NCI-H82 treated with DMSO at 0.1 percent for 48 hours (cell line): Measurements from ENCODE around the gene YBX3.
"Not testable (repeated sequence)": the region's sequence is repeated elsewhere in the genome, so short reads cannot be mapped to it uniquely, and the experiment has no call there.

Source experiments
- DNase-seq: peaks from one replicate; lab custom pipeline; 2025; ENCODE audit not compliant: unreplicated experiment; lab: John Stamatoyannopoulos, UW

YBX3 gene

GRCh38 chr12:10722905-10723746 is at the start of gene YBX3:
Gene YBX3, minus strand, starts transcription at chr12:10723323. Its CDS starts 212 bp downstream, at chr12:10723111.
- peak; percentile 43 for DNase-seq

DNA sequence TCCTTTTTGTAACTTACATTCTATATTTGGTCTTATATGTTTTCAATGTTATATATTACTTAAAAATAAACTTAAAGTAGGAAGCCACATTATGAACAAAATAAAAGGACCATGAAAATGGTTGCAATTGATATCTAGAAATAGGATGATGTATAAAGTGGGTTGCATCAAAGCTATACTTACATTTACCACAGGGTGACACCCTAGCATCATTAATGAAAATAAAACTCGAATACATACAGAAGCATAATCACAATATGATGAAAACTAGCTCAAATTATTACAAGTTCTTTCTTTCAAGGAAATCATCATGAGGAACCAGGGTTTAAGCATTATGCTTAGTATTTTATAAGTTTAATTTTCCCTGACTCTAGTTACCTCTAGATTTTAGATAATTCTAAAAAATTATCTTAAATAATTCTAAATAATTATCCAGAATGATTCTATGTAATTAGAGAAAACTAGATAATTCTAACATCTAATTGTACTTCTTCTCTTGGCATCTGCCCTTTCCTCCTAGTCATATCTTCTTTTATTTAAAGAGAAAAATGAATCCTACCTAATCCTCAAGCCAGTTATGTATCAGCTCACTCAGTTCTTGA is 48.1 kb upstream of the YBX3 start:
- no peak for DNase-seq

GRCh38 chr12:10759657-10760056 is 36.5 kb upstream of the YBX3 start:
- DNase-seq = no peak

- DNase-seq = no peak
These were observed 33.1 kb upstream of the YBX3 start for GRCh38 chr12:10756194-10756593.

- no peak for DNase-seq
These were observed 29.9 kb upstream of the YBX3 start for GRCh38 chr12:10753059-10753458.

DNA sequence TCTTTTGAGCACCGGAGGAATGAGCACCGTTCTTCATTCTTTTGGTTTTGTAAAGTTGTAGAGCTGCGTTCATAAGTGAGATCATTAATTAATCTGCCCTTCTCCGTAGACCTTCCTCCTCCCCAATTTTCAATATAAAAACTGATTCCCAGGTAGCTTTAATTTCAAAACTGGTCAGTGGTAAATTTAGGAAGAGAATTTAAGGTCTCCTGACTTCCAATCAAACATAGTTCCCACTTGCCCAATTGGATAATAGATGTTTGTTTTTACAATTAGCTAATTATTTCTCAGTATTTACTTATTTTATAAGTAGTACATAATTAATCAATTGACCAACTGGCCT is 27.2 kb upstream of the YBX3 start:
- no peak for DNase-seq

DNA sequence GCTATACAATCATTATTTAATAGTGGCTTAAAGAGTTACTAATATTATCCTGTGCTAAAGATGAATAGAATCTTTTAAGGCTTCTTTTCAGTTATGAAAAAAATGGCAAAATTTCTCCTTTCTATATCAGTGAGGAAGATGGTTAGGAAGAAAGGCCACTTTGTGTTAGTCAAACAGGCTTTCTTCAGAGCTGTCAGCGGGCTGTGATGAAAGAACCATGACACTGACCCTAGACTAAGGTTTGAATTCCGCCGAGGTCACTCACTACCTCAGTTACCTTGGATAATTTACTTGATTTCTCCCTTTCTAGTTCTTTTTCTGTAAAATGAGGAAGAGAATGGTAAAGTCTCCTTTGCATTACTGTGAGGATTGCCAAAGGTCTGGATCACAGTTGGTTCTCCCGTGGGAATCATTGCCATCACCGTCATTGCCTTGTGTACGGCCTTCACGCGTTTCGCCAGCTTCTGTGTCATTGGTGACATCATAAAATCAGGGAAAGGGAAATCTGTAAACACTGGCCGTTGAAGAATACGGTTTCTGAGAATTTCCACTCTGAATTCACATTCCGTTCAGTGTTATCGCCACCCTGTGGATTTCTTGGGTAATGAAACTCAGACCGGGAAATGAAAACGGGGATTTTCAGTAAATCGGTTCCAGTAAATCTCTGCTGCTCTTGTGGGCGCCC is 26.7 kb upstream of the YBX3 start:
- peak; percentile 82 for DNase-seq

- no peak for DNase-seq
These were observed 24.6 kb upstream of the YBX3 start for GRCh38 chr12:10747730-10748129.

DNA sequence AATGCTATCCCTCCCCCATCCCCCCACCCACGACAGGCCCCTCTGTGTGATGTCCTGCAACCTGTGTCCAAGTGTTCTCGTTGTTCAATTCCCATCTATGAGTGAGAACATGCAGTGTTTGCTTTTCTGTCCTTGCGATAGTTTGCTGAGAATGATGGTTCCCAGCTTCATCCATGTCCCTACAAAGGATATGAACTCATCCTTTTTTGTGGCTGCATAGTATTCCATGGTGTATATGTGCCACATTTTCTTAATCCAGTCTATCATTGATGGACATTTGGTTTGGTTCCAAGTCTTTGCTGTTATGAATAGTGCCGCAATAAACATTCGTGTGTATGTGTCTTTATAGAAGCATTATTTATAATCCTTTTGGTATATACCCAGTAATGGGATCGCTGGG is 20.3 kb upstream of the YBX3 start:
- not testable (repeated sequence) for DNase-seq

- no peak for DNase-seq
These were observed 18.7 kb upstream of the YBX3 start for GRCh38 chr12:10741845-10742244.

DNA sequence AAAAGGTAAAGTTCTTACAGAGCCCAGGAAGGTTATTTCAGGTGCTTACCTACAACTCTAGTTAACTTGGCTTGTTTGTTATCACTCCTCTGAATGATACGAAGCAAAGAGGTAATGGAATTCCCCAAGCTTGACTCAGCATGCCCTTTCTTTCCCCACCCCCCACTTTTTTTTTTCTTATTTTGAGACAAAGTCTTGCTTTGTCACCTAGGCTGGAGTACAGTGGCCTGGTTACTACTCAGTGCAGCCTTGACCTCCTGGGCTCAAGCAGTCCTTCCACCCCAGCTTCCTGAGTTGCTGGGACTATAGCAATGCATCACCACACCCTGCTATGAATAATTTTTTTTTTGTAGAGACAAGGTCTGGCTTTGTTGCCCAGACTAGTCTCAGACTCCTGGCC is 17.1 kb upstream of the YBX3 start:
- DNase-seq = no peak

DNA sequence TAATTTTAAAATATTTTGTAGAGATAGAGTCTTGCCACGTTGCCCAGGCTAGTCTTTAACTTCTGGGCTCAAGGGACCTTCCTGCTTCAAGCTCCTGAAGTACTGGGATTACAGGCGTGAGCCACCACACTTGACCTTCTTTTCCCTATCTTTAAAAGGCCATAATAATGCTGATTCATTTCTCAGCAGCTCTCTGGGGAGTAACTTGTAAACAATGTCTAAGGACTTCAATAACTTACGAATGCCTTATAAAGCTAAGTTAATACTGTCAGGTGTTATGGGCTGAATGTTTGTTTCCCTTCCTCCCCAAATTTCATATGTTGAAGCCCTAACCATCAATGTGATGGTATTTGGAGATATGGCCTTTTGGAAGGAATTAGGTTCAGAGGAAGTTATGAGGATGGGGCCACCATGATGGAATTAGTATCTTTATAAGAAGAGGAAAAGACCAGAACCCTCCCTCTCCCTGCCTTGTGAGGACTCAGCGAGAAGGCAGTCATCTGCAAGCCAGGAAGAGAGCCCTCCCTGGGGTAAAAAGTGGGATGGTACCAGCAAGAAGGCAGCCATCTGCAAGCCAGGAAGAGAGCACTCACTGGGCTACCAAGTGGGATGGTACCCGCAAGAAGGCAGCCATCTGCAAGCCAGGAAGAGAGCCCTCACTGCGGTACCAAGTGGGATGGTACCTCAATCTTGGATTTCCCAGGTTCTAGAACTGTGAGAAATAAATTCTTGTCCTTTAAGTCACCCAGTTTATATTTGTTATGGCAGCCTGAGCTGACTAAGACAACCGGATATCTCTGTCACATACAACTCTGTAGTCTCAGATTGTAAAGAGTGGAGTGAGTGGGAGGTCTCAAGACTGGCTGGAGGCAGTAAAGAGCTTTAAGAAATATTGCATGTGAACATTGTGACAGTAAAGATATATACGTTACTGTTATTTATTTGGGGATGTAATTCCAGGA is 16.3 kb upstream of the YBX3 start:
- DNase-seq = no peak

DNA sequence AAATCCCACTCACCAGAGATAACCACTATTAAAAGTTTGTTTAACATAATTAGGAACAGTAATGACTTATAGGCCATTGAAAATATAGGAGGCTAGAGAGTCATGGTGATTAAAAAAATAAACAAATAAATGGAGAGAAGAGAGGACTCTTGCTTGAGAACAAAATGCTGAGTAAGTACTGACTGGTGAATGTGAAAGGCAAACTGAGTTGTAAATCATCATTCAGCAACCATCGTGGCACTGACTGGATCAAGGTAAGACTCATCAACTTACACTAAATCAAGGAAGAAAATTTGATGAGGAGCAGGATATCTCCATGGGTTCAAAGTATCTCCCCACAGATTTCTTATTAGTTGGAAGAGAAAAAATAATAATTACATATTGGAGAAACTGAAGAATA is 14.1 kb upstream of the YBX3 start:
- DNase-seq = no peak

DNA sequence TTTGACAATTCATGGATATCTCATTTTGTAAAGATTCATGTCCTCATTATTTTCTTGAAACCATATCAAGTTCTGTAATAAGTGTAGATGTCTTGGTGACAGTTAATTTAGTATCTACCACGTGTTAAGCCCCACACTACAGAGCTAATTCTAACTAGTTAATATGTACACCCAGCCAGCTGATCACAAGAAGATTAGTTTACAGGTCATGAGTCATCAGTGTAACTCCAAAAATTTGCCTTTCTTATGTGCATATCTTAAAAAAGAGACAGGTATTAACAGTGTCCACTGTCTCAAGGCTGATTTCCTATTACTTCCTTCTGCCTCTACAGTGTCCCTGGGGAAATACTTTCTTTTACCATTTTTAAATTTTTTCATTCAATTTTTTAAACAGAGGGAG is 13.3 kb upstream of the YBX3 start:
- DNase-seq = no peak

DNA sequence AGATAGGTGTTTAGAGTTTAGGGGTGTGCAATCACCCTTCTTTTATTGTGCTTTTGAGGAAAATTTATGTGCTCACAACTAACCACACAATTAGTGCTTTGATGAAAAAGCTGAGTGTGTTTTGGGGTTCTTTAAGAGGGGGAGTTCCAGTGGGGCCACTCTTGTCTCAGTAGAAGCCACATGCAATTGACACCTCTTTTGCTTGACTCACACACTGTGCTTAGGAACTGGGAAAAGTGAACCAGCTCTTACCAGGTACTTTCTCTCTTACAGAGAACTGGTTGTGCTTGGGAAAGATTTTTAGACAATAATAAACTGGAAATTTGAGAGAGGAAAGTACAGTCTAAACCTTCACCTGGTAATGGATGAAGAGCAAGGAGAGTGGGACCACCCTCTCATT is 12.3 kb upstream of the YBX3 start:
- no peak for DNase-seq

DNA sequence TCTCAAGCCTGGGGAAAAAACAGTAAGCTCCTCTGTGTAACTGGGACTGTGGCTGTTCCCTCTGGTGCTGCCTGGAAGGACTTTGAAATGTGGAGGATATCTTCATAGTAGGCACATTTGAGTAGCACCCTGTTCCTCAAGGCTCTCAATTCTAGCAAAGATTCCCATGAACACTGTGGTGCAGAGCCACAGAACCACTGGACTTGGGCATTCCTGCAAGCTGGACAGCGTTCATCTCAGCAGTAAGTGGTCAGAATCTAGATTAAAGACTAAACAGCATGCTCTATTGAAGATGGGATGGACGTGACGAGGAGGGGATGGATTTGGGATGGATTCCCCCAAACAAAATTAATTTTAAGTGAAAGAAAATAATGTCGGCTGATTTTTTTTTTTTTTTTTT is 9.4 kb upstream of the YBX3 start:
- no peak for DNase-seq

DNA sequence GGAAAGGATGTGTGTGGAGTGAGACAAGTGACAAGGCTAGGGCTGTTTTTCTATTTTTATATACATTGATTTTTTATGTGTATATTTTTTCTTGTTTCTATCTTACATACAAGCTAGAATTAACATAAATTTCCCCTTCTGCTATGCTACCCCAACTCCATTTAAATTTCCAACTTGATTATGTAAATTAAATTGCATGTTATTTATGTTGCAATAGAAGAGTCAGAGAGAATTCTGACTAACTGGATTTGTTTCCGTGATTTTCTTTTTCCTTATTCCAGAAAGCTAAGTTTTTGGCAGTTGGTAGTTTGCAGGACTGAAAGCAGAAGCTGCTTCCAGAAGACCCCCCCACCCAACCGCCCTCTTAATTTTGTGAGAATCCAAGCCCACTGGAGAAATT is 8.9 kb upstream of the YBX3 start:
- no peak for DNase-seq

GRCh38 chr12:10730559-10730958 is 7.4 kb upstream of the YBX3 start:
- DNase-seq = no peak

GRCh38 chr12:10728091-10728490 is 5.0 kb upstream of the YBX3 start:
- DNase-seq = no peak

DNA sequence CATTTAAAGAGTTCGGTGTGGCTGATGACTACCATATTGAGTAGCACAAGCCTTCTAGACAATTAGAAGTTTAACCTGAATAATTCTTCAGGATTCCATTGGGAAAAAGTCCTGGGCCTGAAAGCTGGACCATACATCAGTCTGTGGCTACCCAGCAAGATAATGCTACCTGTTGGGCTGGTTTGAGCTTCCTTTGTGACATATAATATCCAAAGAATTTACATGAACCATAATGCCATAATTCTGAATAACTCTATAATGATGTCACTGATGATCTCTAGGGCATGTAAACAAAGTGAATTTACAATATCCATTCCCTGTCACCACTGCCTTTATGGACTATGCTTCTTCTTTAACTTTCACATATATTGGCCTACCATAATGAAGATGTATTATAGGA is 3.8 kb upstream of the YBX3 start:
- DNase-seq = no peak

DNA sequence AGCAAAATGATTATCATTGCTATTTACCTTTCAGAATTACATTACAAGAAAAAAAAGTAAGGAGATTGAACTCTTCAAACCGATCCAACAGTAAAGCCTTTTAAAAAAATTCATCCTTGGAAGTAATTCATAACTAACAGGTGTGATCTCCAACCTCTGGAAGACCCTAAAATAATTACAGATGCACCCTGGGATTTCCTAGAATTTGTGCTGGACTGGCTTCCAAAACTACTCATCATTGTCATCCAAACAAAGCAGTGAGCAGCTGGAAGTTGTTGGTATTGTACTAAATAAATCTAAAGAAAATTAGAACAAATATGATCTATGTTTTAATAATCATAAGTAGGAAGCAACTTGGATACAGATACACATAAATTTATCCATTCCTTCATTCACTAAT is 1.9 kb upstream of the YBX3 start:
- DNase-seq = no peak
